GM23338 (cell line): ENCODE data around the gene APOBEC4.

Experiments
- EZH2phosphoT487 ChIP-seq: fragments of 200-600 bp; sonication (generic); IDR thresholded peaks from one replicate; pipeline ENCODE4 v1.8.1; 2018; ENCODE audit warnings: antibody characterized with exemption; ENCODE audit not compliant: unreplicated experiment
- POLR2AphosphoS5 ChIP-seq: IDR thresholded peaks from 2 replicates; pipeline ENCODE4 v1.6.1; 2016; ENCODE audit warnings: antibody characterized with exemption, low read depth
- ZNF114 ChIP-seq: fragments of 250-450 bp; sonication (Bioruptor Pico); IDR thresholded peaks from 2 replicates; pipeline ENCODE4 v1.5.0; 2020; ENCODE audit warnings: mild to moderate bottlenecking, moderate library complexity

DNA sequence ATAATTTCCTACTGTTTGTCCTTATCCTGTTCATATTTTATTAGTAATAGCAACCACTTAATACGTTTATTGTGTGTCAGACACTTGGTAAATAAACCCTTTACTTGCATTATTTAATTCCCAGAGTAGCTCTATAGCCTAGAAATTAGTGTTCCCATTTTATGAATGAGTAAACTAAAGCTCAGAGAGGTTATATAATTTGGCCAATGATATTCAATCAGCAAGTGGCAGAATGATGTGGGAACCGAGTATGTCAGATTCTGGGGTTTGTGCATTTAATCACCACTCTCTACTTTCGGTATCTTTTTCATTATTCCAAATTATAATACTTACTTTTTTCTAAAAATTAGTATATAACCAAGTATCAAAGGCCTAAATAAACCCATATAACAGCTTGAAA, 10.9 kb downstream of the APOBEC4 start:
- TF ChIP-seq POLR2AphosphoS5: no peak
- TF ChIP-seq EZH2phosphoT487: no peak
- TF ChIP-seq ZNF114 (CRISPR knock-in tag): no peak
